Thyroid gland (tissue), 4 donors: Measurements from ENCODE around the gene JAG2. TPM values are rescaled to one million over a fixed set of nuclear protein-coding genes. Genes with fewer than 3 reads are reported as not detected.

Experiments
- DNase-seq, 2 donors: peaks; one replicate each; pipeline ENCODE4 v3.0.0-alpha.2; 2019
- H3K27ac ChIP-seq, 3 donors: fragments of 200-600 bp; sonication (generic); 1 replicate in 2 of 3; 2 replicates in 1 of 3; pipeline ENCODE4 v1.5.1; 2016 to 2019; ENCODE audit warnings: mild to moderate bottlenecking in 1 of 3, moderate library complexity in 1 of 3
- H3K27me3 ChIP-seq: fragments of 200-600 bp; sonication (generic); one replicate; pipeline ENCODE4 v1.5.1; 2019
- H3K36me3 ChIP-seq, 2 donors: fragments of 200-600 bp; sonication (generic); one replicate each; pipeline ENCODE4 v1.5.1; 2016 to 2019
- H3K4me1 ChIP-seq, 2 donors: fragments of 200-600 bp; sonication (generic); one replicate each; pipeline ENCODE4 v1.5.1; 2017 to 2019
- H3K4me3 ChIP-seq, 3 donors: fragments of 200-600 bp; sonication (generic); replicated peaks in 1 of 3; 1 replicate in 2 of 3; 2 replicates in 1 of 3; pipeline ENCODE4 v1.5.1; 2016; ENCODE audit warnings: mild to moderate bottlenecking in 1 of 3
- H3K9me3 ChIP-seq: fragments of 200-600 bp; sonication (generic); one replicate; pipeline ENCODE4 v1.5.1; 2017
- POLR2A ChIP-seq, 2 donors: fragments of 450-650 bp; IDR thresholded peaks; one replicate each; pipeline ENCODE4 v1.6.1; 2017; ENCODE audit warnings: antibody characterized with exemption in 2 of 2, mild to moderate bottlenecking in 2 of 2, moderate library complexity in 1 of 2
- WGBS, 2 donors: methylation state at CpG; one replicate each; pipeline ENCODE4 v1.1.5; 2017; 5-methylcytosine and 5-hydroxymethylcytosine counted together
- intact Hi-C: fragments of 100-400 bp; cut with DNase I; formaldehyde crosslinking; loops from one replicate; pipeline ENCODE4 v1.15.1; 2023
- total RNA-seq, 4 donors: library from RNA; depleted of rRNA; stranded (reverse); fragments of >200 nt; gene quantifications; one replicate each; pipeline ENCODE4 v1.2.3, GENCODE V29; 2016
- TF ChIP-seq, protein P1 (sequence below), 6 experiments: fragments of 200-600 bp in 3 of 6; fragments of 450-650 bp in 3 of 6; sonication (generic) in 3 of 6; IDR thresholded peaks; one replicate each; pipeline ENCODE4 v1.5.1; 2016 to 2019; ENCODE audit warnings: antibody characterized with exemption in 6 of 6, mild to moderate bottlenecking in 2 of 6, inconsistent platforms in 1 of 6, moderate library complexity in 1 of 6

The JAG2 gene
- total RNA-seq, 4 donors from 2014 or later: 3.9 to 10.7 (median 5.2) TPM

DNA sequence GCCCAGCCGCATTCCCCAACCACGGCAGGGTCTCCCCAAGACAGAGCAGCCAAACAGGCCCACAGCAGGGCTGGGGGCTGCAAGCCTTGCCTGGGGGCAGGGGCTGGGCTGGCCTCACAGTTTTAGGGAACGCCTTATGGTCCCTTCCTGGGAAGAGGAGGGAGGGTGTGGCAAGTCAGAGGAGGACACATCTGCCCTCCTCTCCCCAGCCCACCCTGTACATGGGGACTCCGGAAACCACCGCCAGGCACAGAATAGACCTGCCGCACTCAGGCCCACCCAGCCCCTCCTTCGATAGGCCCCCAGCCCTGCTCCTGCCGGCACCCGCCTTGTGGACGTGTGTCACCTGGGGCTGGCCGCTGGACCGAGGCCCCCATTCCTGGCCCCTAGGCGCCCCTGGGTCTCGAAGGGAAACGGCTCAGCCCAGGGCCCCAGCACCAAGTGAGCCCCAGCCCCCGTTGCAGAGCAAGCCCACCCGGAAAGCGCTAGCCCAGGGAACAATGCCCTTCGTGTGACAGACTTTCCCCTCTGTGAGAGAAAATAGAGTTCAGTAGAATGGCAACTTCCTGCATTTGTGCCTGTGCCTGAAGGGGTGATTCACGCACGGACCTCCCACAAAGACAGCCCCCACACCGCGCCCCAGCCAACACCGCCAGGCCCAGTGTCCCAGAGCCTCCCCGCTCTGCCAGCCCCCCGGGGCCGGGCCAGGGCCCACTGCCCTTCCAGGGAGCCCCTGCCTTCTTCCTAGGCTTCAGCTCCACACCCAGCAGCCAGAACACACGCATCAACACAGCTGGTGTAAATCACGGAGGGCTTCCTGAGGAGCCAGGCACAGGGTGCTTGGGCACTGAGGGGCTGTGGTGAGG, 24.5 kb upstream of the JAG2 start:
- Histone ChIP-seq H3K27me3 (no peaks in the 10 kb centered on the region), H3K9me3 (no peaks in the 10 kb centered on the region), H3K27ac (peak overlapping the region in 1 of 3 donors; percentile 33), H3K4me3 (no peak overlapping the region), H3K4me1 (peaks cover 9 to 40% of the 10 kb centered on the region in 2 donors), H3K36me3 (no peaks in the 10 kb centered on the region)
- intact Hi-C loops: no loop called here
- TF ChIP-seq, protein P1, sequence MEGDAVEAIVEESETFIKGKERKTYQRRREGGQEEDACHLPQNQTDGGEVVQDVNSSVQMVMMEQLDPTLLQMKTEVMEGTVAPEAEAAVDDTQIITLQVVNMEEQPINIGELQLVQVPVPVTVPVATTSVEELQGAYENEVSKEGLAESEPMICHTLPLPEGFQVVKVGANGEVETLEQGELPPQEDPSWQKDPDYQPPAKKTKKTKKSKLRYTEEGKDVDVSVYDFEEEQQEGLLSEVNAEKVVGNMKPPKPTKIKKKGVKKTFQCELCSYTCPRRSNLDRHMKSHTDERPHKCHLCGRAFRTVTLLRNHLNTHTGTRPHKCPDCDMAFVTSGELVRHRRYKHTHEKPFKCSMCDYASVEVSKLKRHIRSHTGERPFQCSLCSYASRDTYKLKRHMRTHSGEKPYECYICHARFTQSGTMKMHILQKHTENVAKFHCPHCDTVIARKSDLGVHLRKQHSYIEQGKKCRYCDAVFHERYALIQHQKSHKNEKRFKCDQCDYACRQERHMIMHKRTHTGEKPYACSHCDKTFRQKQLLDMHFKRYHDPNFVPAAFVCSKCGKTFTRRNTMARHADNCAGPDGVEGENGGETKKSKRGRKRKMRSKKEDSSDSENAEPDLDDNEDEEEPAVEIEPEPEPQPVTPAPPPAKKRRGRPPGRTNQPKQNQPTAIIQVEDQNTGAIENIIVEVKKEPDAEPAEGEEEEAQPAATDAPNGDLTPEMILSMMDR (IDR thresholded peaks at IDR 0.05): no peak
- TF ChIP-seq POLR2A (IDR thresholded peaks at IDR 0.05): no peak
- DNase-seq: no peak
- 55 to 66% methylated on average over 14 to 22 of the region's 29 CpGs for whole genome bisulfite sequencing, 2 donors

DNA sequence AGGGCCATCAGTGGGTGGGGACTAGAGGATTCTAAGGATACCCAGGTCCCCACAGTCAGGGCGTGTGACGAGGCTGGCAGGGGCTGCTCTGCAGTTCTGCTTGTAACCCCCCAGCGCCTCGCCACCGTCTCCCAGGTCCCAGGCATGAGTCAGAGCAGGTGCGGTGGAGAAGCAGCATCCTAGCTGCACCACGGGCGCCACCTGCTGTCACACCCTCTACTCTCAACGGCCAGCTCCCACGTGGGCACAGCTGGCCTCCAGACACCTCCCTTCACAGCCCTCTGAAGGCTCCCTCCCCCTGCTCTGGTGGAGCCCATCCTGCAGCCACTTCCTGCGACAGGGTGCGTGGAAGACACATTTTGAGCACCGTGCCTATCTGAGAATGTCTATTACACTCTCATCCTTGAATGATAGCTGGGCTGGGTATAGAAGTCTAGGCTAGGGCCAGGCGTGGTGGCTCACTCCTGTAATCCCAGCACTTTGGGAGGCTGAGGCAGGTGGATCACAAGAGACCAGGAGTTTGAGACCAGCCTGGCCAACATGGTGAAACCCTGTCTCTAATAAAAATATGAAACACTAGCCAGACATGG, 19.5 kb upstream of the JAG2 start:
- H3K36me3 ChIP-seq: no peaks in the 10 kb centered on the region
- intact Hi-C loops: no loop called here
- no peak overlapping the region for H3K27ac ChIP-seq
- H3K27me3 ChIP-seq: no peaks in the 10 kb centered on the region
- TF ChIP-seq POLR2A (IDR thresholded peaks at IDR 0.05): no peak
- TF ChIP-seq, protein P1 (IDR thresholded peaks at IDR 0.05): no peak
- no peaks in the 10 kb centered on the region for H3K9me3 ChIP-seq
- 58 to 85% methylated on average over 6 to 8 of the region's 14 CpGs for WGBS, 2 donors
- no peak overlapping the region for H3K4me3 ChIP-seq
- no peak for DNase-seq
- no peaks in the 10 kb centered on the region for H3K4me1 ChIP-seq

DNA sequence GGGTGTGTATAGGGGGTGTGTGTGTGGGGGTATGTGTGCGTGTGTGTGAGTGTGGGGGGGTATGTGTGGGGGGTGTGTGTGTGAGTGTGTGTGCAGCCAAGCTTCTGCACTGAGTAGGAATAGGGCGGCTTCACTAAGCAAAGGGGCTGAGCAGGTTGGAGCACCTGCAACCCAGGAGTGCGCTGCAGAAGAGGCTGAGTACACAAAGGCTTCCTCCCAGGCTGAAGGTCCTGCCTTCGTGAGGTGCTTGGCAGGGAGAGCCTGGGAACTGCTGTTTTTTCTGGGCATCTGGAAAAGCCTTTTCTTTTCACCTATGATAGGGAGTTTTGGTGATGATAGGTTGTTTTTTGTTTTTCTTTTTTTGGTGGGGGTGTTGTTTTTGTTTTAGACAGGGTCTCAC, 18.5 kb upstream of the JAG2 start:
- TF ChIP-seq, protein P1 (IDR thresholded peaks at IDR 0.05): no peak
- no peak for TF ChIP-seq POLR2A (IDR thresholded peaks at IDR 0.05)
- Histone ChIP-seq H3K4me1 (peaks cover 0 to 2% of the 10 kb centered on the region in 2 donors), H3K27me3 (no peaks in the 10 kb centered on the region), H3K9me3 (no peaks in the 10 kb centered on the region), H3K27ac (no peak overlapping the region), H3K4me3 (no peak overlapping the region), H3K36me3 (no peaks in the 10 kb centered on the region)
- intact Hi-C loops: no loop called here
- WGBS, 2 donors: 24 to 44% methylated on average over 4 of the region's 4 CpGs
- no peak for DNase-seq

DNA sequence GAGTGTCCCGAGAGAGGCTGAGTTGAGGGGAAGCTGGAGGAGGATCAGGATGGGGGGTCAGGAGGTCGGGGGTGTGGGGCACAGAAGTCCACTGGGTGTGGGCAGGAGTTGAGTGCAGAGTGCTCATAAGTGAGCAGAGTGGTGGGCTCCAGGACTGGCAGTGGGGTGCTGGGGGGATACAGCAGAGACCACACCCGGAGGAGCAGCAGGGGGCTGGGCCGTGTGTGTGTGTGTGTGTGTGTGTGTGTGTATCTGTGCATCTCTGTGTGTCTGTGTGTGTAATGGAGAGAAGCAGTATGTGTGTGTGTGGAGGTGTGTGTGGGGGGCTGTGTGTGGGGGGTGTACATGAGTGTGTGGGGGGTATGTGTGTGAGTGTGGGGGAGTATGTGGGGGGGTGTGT, 17.4 kb upstream of the JAG2 start:
- DNase-seq: no peak
- WGBS, 2 donors: 43 to 44% methylated on average over 4 of the region's 4 CpGs
- intact Hi-C loops: no loop called here
- TF ChIP-seq, protein P1 (IDR thresholded peaks at IDR 0.05): no peak
- no peak for TF ChIP-seq POLR2A (IDR thresholded peaks at IDR 0.05)
- peaks cover 4 to 11% of the 10 kb centered on the region in 2 donors for H3K4me1 ChIP-seq
- no peaks in the 10 kb centered on the region for H3K36me3 ChIP-seq
- no peaks in the 10 kb centered on the region for H3K9me3 ChIP-seq
- no peak overlapping the region for H3K4me3 ChIP-seq
- no peaks in the 10 kb centered on the region for H3K27me3 ChIP-seq
- no peak overlapping the region for H3K27ac ChIP-seq

DNA sequence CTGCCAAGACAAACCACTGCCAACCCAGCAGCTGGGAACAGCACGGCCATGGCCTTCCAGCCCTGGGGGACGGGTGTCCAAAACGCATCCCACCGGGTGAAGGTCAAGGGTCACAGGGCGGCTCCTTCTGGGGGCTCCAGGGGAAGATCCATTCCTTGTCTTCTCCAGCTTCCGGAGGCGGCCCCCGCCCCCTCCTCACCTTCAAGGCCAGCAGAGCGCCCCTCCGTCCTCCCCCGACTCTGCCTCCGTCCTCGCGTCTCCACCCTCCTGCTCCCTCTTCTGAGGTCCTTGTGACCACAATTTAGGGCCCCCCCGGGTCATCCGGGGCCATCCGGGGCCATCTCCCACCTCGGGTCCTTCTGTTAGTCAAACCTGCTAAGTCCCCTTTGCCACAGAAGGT, 16.4 kb upstream of the JAG2 start:
- Histone ChIP-seq H3K4me1 (peaks cover 10 to 17% of the 10 kb centered on the region in 2 donors), H3K36me3 (no peaks in the 10 kb centered on the region), H3K27me3 (no peaks in the 10 kb centered on the region), H3K27ac (no peak overlapping the region), H3K4me3 (no peak overlapping the region), H3K9me3 (no peaks in the 10 kb centered on the region)
- DNase-seq: no peak
- TF ChIP-seq, protein P1 (IDR thresholded peaks at IDR 0.05): no peak
- no peak for TF ChIP-seq POLR2A (IDR thresholded peaks at IDR 0.05)
- 85 to 87% methylated on average over 17 to 18 of the region's 18 CpGs for WGBS, 2 donors
- intact Hi-C loops: no loop called here
